Thyroid gland (tissue), 4 donors: ENCODE data around the gene CLDN22.

ENCODE experiments used
- CTCF ChIP-seq, 6 experiments: fragments of 200-600 bp in 3 of 6; fragments of 450-650 bp in 3 of 6; sonication (generic) in 3 of 6; IDR thresholded peaks; one replicate each; pipeline ENCODE4 v1.5.1; 2016 to 2019; ENCODE audit warnings: antibody characterized with exemption in 6 of 6, mild to moderate bottlenecking in 2 of 6, inconsistent platforms in 1 of 6, moderate library complexity in 1 of 6
- POLR2A ChIP-seq, 2 donors: fragments of 450-650 bp; IDR thresholded peaks; one replicate each; pipeline ENCODE4 v1.6.1; 2017; ENCODE audit warnings: antibody characterized with exemption in 2 of 2, mild to moderate bottlenecking in 2 of 2, moderate library complexity in 1 of 2

GRCh38 chr4:183364025-183364424 is 43.9 kb upstream of the CLDN22 start:
- TF ChIP-seq CTCF (IDR thresholded peaks at IDR 0.05): no peak
- TF ChIP-seq POLR2A (IDR thresholded peaks at IDR 0.05): no peak
